ENCODE data around the gene IQGAP2.
"Not testable (repeated sequence)": the region's sequence is repeated elsewhere in the genome, so short reads cannot be mapped to it uniquely, and the experiment has no call there.

The IQGAP2 gene

GRCh38 chr5:76415855-76416254, 12.8 kb downstream of the IQGAP2 start:
- DNase-seq (ENCODE audit: low read depth in 2 of 2), result no peak

GRCh38 chr5:76419597-76420298, 16.7 kb downstream of the IQGAP2 start:
- no peak for DNase-seq (ENCODE audit: low read depth in 2 of 2)

- DNase-seq (ENCODE audit: low read depth in 2 of 2), result no peak
Measured at GRCh38 chr5:76422227-76422626, 19.1 kb downstream of the IQGAP2 start.

- no peak for DNase-seq (ENCODE audit: low read depth in 2 of 2)
Measured at GRCh38 chr5:76422742-76423141, 19.7 kb downstream of the IQGAP2 start.

GRCh38 chr5:76425146-76425545, 22.1 kb downstream of the IQGAP2 start:
- no peak for DNase-seq (ENCODE audit: low read depth in 2 of 2)

GRCh38 chr5:76425928-76426804, 23.1 kb downstream of the IQGAP2 start:
- no peak for DNase-seq (ENCODE audit: low read depth in 2 of 2)

DNA sequence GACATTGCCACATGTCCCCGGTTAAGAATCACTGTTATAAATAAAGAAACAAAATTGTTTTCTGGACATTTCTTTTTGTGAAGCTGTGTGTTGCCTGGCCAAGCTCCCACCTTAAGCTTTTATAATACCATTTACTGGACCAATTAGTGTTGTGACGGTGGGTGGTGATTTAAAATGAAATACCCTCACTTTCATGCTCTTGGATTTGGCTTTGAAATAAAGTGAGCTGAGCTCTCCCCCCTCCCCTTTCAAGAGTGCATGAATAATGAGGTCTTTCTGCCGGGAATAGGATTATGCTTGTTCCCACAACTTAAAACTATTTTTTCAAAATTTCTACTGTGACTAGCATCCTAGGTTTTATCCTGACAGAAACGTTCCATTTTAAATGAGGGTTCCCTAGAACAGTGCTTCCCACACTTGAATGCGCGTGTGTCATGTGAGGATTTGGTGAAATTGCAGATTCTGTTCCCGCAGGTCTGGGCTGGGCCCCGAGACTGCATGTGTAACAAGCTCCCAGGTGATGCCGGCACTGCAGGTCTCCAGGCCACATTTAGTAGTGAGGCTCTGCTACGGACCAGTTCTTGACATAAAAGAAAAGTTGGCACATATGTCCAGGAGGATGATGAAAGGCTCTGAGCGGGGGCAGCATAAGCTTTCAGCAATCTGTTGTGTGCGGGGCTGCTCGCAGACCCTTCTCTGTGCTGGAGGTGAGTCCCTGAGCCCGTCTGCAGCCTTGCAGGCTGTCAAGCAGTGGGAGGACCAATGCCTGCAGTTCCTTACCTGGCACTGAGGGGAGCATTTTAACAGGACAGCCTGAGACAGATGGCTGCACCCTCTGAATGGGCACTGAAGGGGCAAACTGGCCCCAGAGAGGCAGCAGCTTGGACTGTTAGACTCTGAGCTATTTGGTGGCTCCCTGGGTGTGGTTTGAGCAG, 24.4 kb downstream of the IQGAP2 start:
- no peak for DNase-seq (ENCODE audit: low read depth in 2 of 2)

- not testable (repeated sequence) for DNase-seq (ENCODE audit: low read depth in 2 of 2)
Measured at GRCh38 chr5:76428550-76428949, 25.5 kb downstream of the IQGAP2 start.

DNA sequence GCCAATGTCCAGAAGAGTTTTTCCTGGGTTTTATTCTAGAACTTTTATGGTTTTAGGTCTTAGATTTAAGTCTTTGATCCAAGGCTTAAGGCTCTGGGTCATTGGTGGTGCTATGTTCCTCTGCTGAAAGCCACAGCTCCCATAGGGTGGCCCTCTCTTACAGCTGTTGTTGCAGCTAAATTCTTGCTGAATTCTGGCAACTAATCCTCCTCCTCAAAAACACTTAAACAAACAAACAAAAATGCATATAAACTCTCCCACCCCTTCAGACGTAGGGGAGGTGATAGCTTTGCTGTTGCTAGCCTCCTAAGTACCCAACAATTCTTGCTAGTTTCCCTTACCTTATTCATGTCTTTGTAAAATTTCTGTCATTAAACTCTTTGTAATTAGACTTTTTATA, 30.2 kb downstream of the IQGAP2 start:
- no peak for DNase-seq (ENCODE audit: low read depth in 2 of 2)

GRCh38 chr5:76437507-76437906, 34.4 kb downstream of the IQGAP2 start:
- not testable (repeated sequence) for DNase-seq (ENCODE audit: low read depth in 2 of 2)

GRCh38 chr5:76438025-76438424, 34.9 kb downstream of the IQGAP2 start:
- DNase-seq (ENCODE audit: low read depth in 2 of 2), result no peak

DNA sequence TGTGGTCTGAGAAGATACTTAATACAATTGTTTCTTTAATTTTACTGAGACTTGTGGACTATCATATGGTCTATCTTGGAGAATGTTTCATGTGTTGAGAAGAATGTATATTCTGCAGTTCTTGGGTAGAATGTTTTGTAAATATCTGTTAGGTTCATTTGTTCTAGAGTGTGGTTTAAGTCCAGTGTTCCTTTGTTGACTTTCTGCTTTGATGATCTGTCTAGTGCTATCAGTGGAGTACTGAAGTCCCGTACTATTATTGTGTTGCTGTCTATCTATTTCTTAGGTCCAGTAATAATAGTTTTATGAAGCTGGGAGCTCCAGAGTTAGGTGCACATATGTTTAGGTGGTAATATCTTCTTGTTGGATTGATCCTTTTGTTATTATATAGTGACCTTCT, 36.1 kb downstream of the IQGAP2 start:
- DNase-seq (ENCODE audit: low read depth in 2 of 2), result no peak

DNA sequence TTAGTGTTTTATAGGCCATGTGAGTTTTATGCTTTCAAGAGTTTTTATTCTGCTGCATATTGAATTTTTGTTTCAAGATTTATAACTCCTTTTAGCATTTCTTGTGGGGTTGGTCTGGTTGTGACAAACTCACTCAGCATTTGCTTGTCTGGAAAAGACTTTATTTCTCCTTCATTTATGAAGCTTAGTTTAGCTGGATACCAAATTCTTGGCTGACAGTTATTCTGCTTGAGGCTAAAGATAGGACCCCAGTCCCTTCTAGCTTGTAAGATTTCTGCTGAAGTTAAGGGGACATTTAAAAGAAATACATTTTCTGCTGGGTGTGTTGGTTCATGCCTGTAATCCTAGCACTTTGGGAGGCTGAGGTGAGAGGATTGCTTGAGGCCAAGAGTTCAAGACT, 36.8 kb downstream of the IQGAP2 start:
- DNase-seq (ENCODE audit: low read depth in 2 of 2), result no peak

DNA sequence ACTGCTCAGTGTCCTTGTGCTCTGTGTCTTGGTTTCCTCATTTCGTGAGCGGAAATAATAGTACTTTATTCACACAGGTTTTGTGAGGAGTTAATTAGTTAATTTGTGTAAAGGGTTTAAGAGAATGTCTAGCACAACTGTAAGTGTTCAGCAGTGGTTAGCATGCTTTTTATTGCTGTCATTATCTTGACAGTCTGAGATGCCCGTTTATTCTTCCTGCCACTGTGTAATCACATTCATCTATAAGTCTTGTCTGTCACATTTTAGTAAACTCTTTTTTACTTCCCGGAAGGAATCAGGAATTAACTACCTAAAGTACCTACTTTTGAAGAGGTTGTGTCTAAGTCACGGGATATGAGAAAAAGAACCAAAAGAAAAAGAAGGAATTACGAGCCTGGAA, 38.0 kb downstream of the IQGAP2 start:
- no peak for DNase-seq (ENCODE audit: low read depth in 2 of 2)

DNA sequence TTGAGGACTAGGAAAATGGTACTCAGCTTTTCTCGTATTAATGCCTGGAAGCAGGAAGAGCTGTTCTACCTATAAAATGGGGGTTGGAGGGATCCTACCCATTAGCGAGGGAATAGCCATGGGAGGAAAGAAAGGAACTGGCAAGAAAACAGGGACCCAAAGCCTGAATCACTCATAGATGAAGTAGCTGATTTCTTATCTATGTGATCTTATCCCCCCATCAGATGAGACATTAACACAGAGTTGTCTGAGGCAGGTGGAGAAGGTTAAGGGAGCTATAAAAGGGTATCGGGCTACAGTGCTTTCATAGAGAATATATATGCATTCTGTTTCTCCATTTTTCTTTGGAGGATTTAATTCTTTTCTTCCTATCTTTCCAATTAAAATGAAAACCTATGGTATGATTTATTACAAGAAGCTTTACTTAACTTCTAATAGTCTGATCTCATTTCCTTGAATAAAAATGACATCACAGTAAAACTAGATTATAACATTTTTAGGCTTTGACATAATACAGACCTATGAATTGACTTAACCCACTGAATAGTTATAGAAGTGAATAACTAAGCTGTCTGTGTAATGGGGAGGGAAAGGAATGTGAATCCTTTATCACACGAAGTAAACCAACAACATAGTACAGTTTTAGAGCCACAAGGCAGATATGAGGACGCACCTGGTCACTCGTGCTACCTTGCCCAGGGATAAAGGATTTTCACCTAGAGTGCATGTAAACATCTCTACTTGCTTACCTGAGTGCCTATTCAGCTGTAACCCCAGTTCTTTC, 39.0 kb downstream of the IQGAP2 start:
- no peak for DNase-seq (ENCODE audit: low read depth in 2 of 2)

- DNase-seq (ENCODE audit: low read depth in 2 of 2), result no peak
Measured at GRCh38 chr5:76443066-76443800, 40.1 kb downstream of the IQGAP2 start.

DNA sequence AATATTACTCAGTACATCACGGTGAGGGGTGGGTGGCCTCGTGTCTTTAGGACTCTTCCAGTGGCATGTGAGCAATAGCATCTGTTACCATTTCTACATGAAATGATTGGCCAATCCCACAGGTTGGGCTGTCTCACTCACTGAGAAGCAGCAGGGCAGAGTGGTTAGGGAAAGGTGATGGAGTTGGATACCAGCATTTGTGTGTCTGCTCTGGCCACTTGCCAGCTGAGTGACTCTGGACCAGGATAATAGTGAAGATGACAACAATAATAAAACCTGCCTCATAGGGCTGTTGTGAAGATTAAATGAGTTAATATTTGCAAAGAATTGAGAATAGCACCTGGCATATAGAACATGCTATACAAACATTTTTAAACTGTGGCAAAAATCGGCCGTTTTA, 42.0 kb downstream of the IQGAP2 start:
- no peak for DNase-seq (ENCODE audit: low read depth in 2 of 2)

GRCh38 chr5:76445830-76446229, 42.7 kb downstream of the IQGAP2 start:
- no peak for DNase-seq (ENCODE audit: low read depth in 2 of 2)

DNA sequence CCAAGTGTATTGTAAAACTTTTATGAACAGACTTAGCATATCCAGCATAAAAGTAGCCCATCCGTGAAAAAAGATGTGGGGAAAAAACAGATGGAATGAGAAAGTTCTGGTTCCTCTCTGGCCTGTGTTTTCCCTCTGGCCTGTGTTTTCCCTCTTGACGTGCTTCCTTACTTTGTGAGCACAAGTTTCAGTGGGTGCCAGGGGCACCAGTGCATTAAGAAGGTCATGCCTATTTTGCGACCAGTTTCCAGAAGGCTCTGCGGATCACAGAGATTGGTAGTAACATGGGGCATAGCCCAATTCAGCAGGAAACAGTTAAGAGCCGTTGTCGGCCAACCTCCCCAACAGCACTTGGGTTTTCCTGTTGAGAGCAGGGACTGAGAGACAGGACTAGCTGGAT, 43.7 kb downstream of the IQGAP2 start:
- no peak for DNase-seq (ENCODE audit: low read depth in 2 of 2)

DNA sequence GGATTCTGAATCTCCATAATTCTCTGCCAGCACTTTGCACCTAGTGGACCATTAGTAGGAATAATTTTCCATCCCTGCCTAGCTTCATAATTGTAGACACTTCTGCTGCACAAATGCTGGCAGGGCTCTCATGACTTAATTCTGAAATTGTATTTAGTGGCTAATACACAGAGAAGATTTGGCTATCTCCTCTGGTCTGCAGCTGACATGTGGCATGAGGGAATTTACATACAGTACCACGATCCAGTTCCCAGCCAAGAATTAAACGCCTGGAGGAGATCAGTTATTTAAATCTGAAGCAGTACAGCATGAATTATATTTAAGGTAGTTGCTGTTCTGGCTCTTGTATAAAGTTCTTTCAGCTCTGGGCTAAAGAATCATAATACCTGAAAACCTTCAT, 46.5 kb downstream of the IQGAP2 start:
- no peak for DNase-seq (ENCODE audit: low read depth in 2 of 2)

DNA sequence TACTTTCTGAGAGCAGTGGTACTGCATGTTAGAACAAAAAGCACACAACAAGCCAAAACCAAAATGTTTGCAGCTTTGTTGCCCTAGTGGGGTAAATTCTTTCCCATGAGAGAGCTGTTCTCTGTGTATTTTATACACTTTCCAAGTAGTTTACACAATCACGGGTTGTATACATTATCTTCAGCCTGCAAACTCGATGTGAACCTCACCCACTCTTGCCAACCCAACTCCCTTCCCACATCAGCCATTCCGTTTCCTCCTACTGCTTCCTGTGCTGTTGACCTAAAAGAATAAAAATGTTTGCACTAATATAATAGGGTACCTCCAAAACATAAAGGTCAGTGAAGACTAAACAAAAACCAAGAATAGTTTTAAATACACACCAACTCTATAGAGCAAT, 47.0 kb downstream of the IQGAP2 start:
- no peak for DNase-seq (ENCODE audit: low read depth in 2 of 2)
